ENCODE results near the gene KNCN. TPM values are rescaled to one million over a fixed set of nuclear protein-coding genes. Genes with fewer than 3 reads are reported as not detected.

The KNCN gene
- total RNA-seq, 1 donor from 2014 or later, result not detected

- ATAC-seq, result no peak
These were observed 35.1 kb downstream of the KNCN start for GRCh38 chr1:46516200-46516950.

GRCh38 chr1:46515576-46515975 lies 35.9 kb downstream of the KNCN start:
- ATAC-seq, result no peak
- no peak for DNase-seq (ENCODE audit: low spot score)
- intact Hi-C loops (cut with DNase I), result no loop called here

More at GRCh38 chr1:46516200-46516950, 35.1 kb downstream of the KNCN start:
- intact Hi-C loops (cut with DNase I), result no loop called here
- no peak for DNase-seq (ENCODE audit: low spot score)

GRCh38 chr1:46513536-46513935 lies 37.9 kb downstream of the KNCN start:
- intact Hi-C loops (cut with DNase I), result no loop called here
- no peak for DNase-seq (ENCODE audit: low spot score)

GRCh38 chr1:46512792-46513190 lies 38.7 kb downstream of the KNCN start:
- intact Hi-C loops (cut with DNase I), result no loop called here
- DNase-seq (ENCODE audit: low spot score) (no peak), ATAC-seq (no peak)

More at GRCh38 chr1:46513536-46513935, 37.9 kb downstream of the KNCN start:
- no peak for ATAC-seq

GRCh38 chr1:46512135-46512791 lies 39.2 kb downstream of the KNCN start:
- ATAC-seq (no peak), DNase-seq (ENCODE audit: low spot score) (no peak)
- intact Hi-C loops (cut with DNase I), result no loop called here

- DNase-seq (ENCODE audit: low spot score) (no peak), ATAC-seq (no peak)
- intact Hi-C loops (cut with DNase I), result no loop called here
These were observed 40.5 kb downstream of the KNCN start for GRCh38 chr1:46510998-46511365.

- intact Hi-C loops (cut with DNase I), result no loop called here
- no peak for ATAC-seq
- no peak for DNase-seq (ENCODE audit: low spot score)
These were observed 41.0 kb downstream of the KNCN start for GRCh38 chr1:46510341-46510997.

GRCh38 chr1:46508757-46509156 lies 42.7 kb downstream of the KNCN start:
- no peak for DNase-seq (ENCODE audit: low spot score)
- no peak for ATAC-seq
- intact Hi-C loops (cut with DNase I), result no loop called here

GRCh38 chr1:46506470-46507219 lies 44.8 kb downstream of the KNCN start:
- DNase-seq (ENCODE audit: low spot score) (no peak), ATAC-seq (no peak)
- intact Hi-C loops (cut with DNase I), result no loop called here

- DNase-seq (ENCODE audit: low spot score) (no peak), ATAC-seq (no peak)
- intact Hi-C loops (cut with DNase I), result no loop called here
These were observed 48.0 kb downstream of the KNCN start for GRCh38 chr1:46503421-46503820.

GRCh38 chr1:46501528-46501927 lies 49.9 kb downstream of the KNCN start:
- no peak for DNase-seq (ENCODE audit: low spot score)
- intact Hi-C loops (cut with DNase I), result no loop called here
- ATAC-seq, result no peak

GRCh38 chr1:46497665-46498064 lies 53.8 kb downstream of the KNCN start:
- intact Hi-C loops (cut with DNase I), result no loop called here
- ATAC-seq, result no peak

GRCh38 chr1:46497020-46497419 lies 54.4 kb downstream of the KNCN start:
- ATAC-seq (no peak), DNase-seq (ENCODE audit: low spot score) (no peak)
- intact Hi-C loops (cut with DNase I), result no loop called here

More at GRCh38 chr1:46497665-46498064, 53.8 kb downstream of the KNCN start:
- DNase-seq (ENCODE audit: low spot score), result no peak

- DNase-seq (ENCODE audit: low spot score), result no peak
- intact Hi-C loops (cut with DNase I), result no loop called here
These were observed 54.9 kb downstream of the KNCN start for GRCh38 chr1:46496505-46496904.

GRCh38 chr1:46495778-46496177 lies 55.7 kb downstream of the KNCN start:
- ATAC-seq (no peak), DNase-seq (ENCODE audit: low spot score) (no peak)
- intact Hi-C loops (cut with DNase I), result no loop called here

More at GRCh38 chr1:46496505-46496904, 54.9 kb downstream of the KNCN start:
- ATAC-seq, result no peak

Other genes starting within 250 kb of the KNCN start
- 47.7 TPM for gene LRRC41, start 248.0 kb downstream of the KNCN start, total RNA-seq
- 103 TPM for gene UQCRH, start 247.9 kb downstream of the KNCN start, total RNA-seq
- 24.8 TPM for gene NSUN4, start 210.8 kb downstream of the KNCN start, total RNA-seq
- gene FAAH, start 157.3 kb downstream of the KNCN start, total RNA-seq, result 34.4 TPM
- 0.13 TPM for gene DMBX1, start 61.8 kb downstream of the KNCN start, total RNA-seq
- 72.6 TPM for gene MKNK1, start 52.6 kb upstream of the KNCN start, total RNA-seq
- 25.8 TPM for gene MOB3C, start 65.2 kb upstream of the KNCN start, total RNA-seq
- 24.0 TPM for gene ATPAF1, start 116.7 kb upstream of the KNCN start, total RNA-seq
- not detected for gene TEX38, start 120.2 kb upstream of the KNCN start, total RNA-seq
- 109 TPM for gene EFCAB14, start 167.5 kb upstream of the KNCN start, total RNA-seq
- gene CYP4B1, start 247.4 kb upstream of the KNCN start, total RNA-seq, result 20.9 TPM